Activated B cell treated with CpG ODN at 0.5 μM for 24 hours (primary cell): ENCODE measurements around the gene WDR45B. TPM values are rescaled to one million over a fixed set of nuclear protein-coding genes. Genes with fewer than 3 reads are reported as not detected.
"Not testable (repeated sequence)": the region's sequence is repeated elsewhere in the genome, so short reads cannot be mapped to it uniquely, and the experiment has no call there.

Experiments used
- ATAC-seq: fragments of 200-7000 bp; cut with Tn5 transposase; one replicate; pipeline ENCODE4 v1.10.0; 2021; ENCODE audit warnings: low read depth, mild to moderate bottlenecking, moderate library complexity
- CTCF ChIA-PET: fragments of 350-600 bp; sonication (Branson Sonifier 250); formaldehyde crosslinking; loops from one replicate; lab custom pipeline; 2021; ENCODE audit warnings: antibody characterized with exemption; lab: Charles Lee
- POLR2A ChIA-PET: fragments of 350-600 bp; sonication (Branson Sonifier 250); formaldehyde crosslinking; loops from one replicate; lab custom pipeline; 2021; ENCODE audit warnings: antibody characterized with exemption; lab: Charles Lee
- DNase-seq: peaks from one replicate; pipeline ENCODE4 v3.0.0; 2022
- H3K27ac Mint-ChIP-seq: one replicate; pipeline ENCODE4 v1.8.0; 2020; ENCODE audit warnings: mixed read lengths
- H3K27me3 Mint-ChIP-seq: one replicate; pipeline ENCODE4 v1.8.0; 2021; ENCODE audit warnings: mixed read lengths
- H3K36me3 Mint-ChIP-seq: one replicate; pipeline ENCODE4 v1.8.0; 2021; ENCODE audit warnings: low read depth, mixed read lengths
- H3K4me1 Mint-ChIP-seq: one replicate; pipeline ENCODE4 v1.8.0; 2021; ENCODE audit warnings: mixed read lengths
- H3K4me3 Mint-ChIP-seq: one replicate; pipeline ENCODE4 v1.8.0; 2020; ENCODE audit warnings: mild to moderate bottlenecking, mixed read lengths
- H3K9me3 Mint-ChIP-seq: one replicate; pipeline ENCODE4 v1.8.0; 2020; ENCODE audit warnings: mixed read lengths
- CTCF ChIP-seq: fragments of 200-600 bp; IDR thresholded peaks from one replicate; pipeline ENCODE4 v1.8.0; 2022; ENCODE audit warnings: antibody characterized with exemption, mild to moderate bottlenecking
- intact Hi-C: fragments of 100-400 bp; cut with micrococcal nuclease; formaldehyde crosslinking; loops from one replicate; pipeline ENCODE4 v1.15.1; 2024
- total RNA-seq: library from RNA; stranded (reverse); gene quantifications from 2 replicates; pipeline ENCODE4 v1.2.3, GENCODE V29; 2022

WDR45B gene
- total RNA-seq, 1 donor from 2014 or later = 51.2 TPM

GRCh38 chr17:82582213-82582612 is 66.0 kb downstream of the WDR45B start:
- ChIA-PET CTCF (no interaction called here), POLR2A (no interaction called here)
- Mint-ChIP-seq H3K4me3 (no peak overlapping the region), H3K4me1 (peaks cover 11% of the 10 kb centered on the region), H3K9me3 (no peaks in the 10 kb centered on the region), H3K27ac (no peak overlapping the region), H3K36me3 (peaks cover 54% of the 10 kb centered on the region), H3K27me3 (no peaks in the 10 kb centered on the region)
- intact Hi-C loops = no loop called here
- no peak for TF ChIP-seq CTCF
- ATAC-seq (no peak), DNase-seq (no peak)

GRCh38 chr17:82579969-82580368 is 68.3 kb downstream of the WDR45B start:
- H3K9me3 Mint-ChIP-seq, H3K4me3 Mint-ChIP-seq, H3K27ac Mint-ChIP-seq, H3K27me3 Mint-ChIP-seq, POLR2A ChIA-PET, ATAC-seq, H3K4me1 Mint-ChIP-seq, DNase-seq, CTCF ChIA-PET, intact Hi-C loops: not testable (repeated sequence)
- peaks cover 61% of the 10 kb centered on the region for H3K36me3 Mint-ChIP-seq

- Mint-ChIP-seq H3K4me3 (no peak overlapping the region), H3K27me3 (no peaks in the 10 kb centered on the region), H3K4me1 (no peaks in the 10 kb centered on the region), H3K9me3 (no peaks in the 10 kb centered on the region), H3K27ac (no peak overlapping the region), H3K36me3 (peaks cover 64% of the 10 kb centered on the region)
- POLR2A ChIA-PET = no interaction called here
- CTCF ChIA-PET = no interaction called here
- no peak for TF ChIP-seq CTCF
- DNase-seq = no peak
- ATAC-seq = no peak
- intact Hi-C loops = no loop called here
These were observed 70.9 kb downstream of the WDR45B start for GRCh38 chr17:82577300-82577699.

- POLR2A ChIA-PET, H3K27ac Mint-ChIP-seq, ATAC-seq, H3K9me3 Mint-ChIP-seq, H3K4me1 Mint-ChIP-seq, H3K27me3 Mint-ChIP-seq, intact Hi-C loops, DNase-seq, CTCF ChIA-PET, H3K4me3 Mint-ChIP-seq: not testable (repeated sequence)
- peaks cover 67% of the 10 kb centered on the region for H3K36me3 Mint-ChIP-seq
These were observed 72.5 kb downstream of the WDR45B start for GRCh38 chr17:82575581-82576221.

GRCh38 chr17:82574041-82574440 is 74.2 kb downstream of the WDR45B start:
- TF ChIP-seq CTCF = no peak
- CTCF ChIA-PET = no interaction called here

GRCh38 chr17:82571855-82572254 is 76.4 kb downstream of the WDR45B start:
- CTCF ChIA-PET = no interaction called here
- no peak for DNase-seq
- Mint-ChIP-seq H3K4me1 (no peaks in the 10 kb centered on the region), H3K27ac (no peak overlapping the region), H3K36me3 (peaks cover 76% of the 10 kb centered on the region), H3K4me3 (no peak overlapping the region), H3K27me3 (no peaks in the 10 kb centered on the region), H3K9me3 (no peaks in the 10 kb centered on the region)
- ATAC-seq = no peak
- POLR2A ChIA-PET = no interaction called here
- intact Hi-C loops = no loop called here
- TF ChIP-seq CTCF = no peak

More at GRCh38 chr17:82574041-82574440, 74.2 kb downstream of the WDR45B start:
- intact Hi-C loops = no loop called here
- Mint-ChIP-seq H3K27me3 (no peaks in the 10 kb centered on the region), H3K27ac (no peak overlapping the region), H3K36me3 (peaks cover 76% of the 10 kb centered on the region), H3K4me3 (no peak overlapping the region), H3K4me1 (no peaks in the 10 kb centered on the region), H3K9me3 (no peaks in the 10 kb centered on the region)
- POLR2A ChIA-PET = no interaction called here
- ATAC-seq (no peak), DNase-seq (no peak)
